HG03045 (cell line): ENCODE data around the gene VWA3B.

ENCODE experiments used
- ATAC-seq: cut with Tn5 transposase; IDR thresholded peaks from one replicate; pipeline ENCODE4 v1.9.1; 2021; ENCODE audit warnings: mild to moderate bottlenecking, moderate library complexity; ENCODE audit not compliant: unreplicated experiment

Gene VWA3B

DNA sequence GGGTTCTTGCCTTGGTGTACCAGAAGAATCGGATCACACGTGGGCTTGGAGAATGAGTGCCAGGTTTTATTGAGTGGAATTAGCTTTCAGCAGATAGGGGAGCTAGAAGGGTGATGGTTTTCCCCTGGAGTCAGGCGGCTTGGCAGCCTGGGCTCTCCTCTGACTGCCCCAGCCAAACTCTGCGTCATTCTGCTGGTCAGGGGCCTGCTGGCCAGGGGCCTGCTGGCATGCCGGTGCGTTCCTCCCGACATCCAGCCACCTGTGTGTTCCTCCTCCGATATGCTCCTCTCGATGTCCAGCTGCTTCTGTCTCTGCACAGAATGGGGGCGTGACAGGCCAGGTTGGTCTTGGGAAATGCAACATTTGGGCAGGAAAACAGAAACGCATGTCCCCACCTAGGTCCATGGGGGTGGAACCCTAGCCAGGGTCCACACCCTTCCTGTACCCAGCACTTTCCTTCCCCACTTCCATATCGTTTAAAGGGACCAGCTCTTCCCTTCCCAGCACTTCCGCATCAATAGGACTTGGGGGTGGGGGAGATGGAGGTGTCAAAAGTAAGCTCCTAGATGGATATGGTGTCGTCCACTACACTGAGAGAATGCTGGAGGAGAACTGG is 85.3 kb downstream of the VWA3B start:
- ATAC-seq = no peak

DNA sequence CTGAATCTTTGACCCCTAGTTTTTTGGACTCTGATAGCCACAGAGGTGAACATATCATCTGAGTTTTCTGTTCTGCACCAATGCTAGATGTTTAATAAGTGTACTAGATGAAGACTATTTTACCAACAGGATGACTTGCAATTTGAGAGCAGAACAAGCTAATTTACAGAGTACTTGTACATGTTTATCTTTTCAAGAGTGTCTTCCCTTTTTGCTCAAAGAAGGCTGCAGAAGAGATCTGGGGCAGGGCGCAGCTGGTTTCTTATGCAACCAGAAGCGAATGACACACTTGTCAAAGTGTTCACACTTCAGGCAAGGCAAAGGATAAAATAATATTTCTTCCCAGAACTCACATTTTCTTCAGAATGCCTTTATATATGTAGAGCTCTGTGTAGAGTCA is 86.0 kb downstream of the VWA3B start:
- ATAC-seq = no peak

DNA sequence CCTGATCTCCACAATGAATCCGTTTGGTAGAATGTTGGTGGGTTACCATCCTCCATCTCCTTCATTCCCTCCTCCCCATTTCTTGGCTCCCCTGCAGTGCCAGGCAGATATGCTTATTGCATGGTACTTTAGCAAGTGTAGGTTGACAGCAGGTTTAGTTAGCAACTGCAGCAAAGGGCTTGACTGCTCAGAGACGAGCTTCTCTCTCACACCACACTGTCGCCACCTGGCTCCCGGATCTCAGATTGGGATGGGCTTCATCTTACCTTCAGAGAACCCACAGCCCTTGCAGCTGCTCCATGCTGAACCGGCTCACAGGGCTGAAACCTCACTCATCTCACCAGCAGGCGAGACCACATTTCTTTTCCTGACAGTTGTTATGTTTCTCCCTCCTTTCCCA is 88.8 kb downstream of the VWA3B start:
- no peak for ATAC-seq

DNA sequence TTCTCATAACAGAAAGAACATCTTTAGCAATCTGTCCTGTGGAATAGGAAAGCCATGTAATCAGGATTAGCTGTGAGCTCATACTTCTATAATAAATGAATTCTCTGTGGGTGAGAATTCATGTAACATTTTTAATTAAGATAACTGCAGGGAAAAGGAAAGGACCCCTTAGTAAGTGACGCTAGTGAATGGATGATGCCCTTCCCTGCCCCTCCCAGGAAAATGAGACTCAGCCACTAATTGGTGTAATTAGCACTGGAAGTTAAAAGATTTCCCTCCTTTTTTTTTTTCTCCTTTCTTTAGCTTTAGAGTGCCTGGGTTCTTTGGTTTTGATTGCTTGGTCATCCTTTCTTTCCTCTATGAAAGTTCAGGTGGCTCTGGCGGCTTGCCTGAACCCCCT is 90.3 kb downstream of the VWA3B start:
- ATAC-seq = no peak

DNA sequence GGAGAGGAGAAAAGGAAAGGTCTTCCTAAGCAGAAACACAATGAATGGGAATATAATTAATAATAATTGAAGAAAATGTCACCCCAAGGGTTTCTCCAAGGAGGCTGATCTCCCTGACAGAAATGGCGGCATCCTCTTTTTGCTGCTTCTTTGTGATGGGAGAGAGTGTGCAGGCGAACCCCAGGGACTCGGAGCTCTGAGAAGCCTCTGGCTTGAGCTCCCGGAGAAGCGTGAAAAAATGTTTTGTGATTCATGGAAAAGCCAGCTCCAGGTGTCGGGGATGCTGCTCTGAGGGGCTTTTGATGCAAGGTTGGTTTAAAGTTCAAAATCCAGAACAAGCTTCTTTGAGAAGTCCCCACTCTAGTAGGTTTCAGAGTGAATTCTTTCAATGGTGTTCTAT is 91.0 kb downstream of the VWA3B start:
- ATAC-seq = no peak

DNA sequence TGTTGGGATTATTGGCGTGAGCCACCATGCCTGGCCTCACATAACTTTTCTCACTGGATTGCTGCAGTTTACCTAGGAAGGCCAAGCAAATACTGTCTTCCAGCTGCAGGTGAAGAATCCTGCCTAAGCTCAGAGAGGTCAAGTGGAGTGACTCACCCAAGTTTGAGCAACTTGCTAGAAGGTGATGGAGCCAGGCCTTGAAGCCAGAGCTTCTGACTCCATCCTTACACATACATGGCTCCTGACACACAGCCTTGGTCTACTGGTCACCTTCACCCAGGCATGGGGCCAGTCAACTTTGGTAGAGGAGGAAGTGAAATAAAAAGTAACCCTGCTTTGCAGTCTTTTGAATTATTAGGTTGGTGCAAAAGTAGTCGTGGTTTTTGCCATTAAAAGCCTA is 93.5 kb downstream of the VWA3B start:
- ATAC-seq = no peak

DNA sequence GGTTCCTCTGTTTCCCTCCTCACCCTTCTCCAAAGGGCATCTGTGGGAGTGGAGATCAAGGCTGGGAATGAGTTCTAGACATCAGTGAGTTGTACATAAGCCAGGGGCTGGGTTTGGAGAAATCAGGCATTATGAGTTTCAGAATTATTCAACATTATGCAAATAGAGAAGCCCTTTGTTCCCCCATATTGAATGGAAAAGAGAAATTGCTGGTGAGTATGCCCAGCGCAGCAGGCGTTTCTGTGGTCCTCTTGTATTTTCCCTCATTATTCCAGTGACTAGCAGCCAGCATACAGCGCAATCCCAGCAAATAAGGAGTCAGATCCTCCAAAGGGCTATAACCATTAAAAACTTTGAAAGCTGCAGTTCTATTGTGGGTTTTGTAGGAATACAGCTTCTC is 94.4 kb downstream of the VWA3B start:
- ATAC-seq = no peak

DNA sequence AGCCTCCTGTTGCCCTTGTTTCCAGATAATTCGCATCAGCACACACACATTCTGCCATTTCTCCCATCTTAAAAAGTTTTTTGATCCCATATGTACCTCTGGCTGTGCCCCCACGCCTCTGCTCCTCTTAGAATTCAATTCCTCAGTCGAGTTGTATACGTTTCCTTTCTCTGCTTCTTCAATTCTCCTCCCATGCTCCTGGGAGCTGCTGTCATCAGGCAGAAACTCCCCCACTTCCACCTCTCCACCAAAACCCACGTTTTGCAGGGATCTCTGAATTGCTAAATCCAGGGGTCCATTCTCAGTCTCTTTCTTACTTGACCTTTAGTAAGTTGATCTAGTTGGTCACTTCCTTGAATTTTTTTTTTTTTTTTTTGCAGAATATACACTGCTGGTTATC is 98.8 kb downstream of the VWA3B start:
- ATAC-seq = no peak

DNA sequence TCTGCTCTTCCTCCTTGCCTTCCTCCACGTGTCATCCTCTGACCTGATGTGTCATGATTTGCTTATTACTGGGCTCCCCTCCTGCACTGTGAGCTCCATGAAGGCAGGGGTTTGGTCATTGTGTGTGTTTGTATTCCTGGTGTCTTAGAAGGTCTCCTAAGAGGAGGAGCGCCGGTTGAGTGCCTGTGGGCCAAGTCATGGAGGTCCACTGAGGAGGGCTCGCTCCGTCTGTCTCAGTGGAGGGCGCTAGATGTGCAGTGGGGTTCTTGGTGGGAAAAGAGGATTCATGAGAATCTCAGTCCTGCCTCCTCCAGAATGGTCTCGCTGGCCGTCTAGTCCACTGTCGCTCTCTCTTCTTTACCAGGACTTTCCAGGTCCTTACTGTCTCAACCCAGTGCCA is 100.2 kb downstream of the VWA3B start:
- no peak for ATAC-seq

DNA sequence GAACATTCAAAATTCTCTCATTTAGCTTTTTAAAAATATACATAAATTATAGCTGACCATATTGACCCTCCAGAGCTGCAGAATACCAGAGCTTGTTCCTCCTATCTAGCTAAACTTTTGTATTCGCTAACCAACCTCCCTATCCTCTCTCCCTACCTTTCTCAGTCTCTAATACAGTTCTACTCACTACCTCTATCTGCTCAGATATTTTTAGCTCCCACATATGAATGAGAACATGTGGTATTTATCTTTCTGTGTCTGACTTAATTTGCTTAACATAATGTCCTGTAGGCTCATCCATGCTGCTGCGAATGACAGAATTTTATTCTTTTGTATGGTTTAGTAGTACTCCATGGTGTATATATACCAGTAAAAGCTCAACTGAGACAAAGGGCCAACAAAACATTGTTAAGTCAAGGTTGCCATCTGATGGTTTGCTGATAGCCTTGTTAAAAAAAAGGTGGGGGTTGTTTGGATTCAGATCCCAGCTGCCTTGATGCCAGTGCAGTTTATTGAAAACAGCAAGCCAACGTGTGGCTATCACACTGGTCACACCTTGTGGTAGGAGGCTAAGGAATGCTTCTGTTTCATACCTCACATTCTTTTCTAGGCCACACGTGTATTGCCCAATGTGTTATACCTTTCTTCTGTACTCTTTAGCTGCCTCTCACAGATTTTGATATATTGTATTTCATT is 101.5 kb downstream of the VWA3B start:
- no peak for ATAC-seq

DNA sequence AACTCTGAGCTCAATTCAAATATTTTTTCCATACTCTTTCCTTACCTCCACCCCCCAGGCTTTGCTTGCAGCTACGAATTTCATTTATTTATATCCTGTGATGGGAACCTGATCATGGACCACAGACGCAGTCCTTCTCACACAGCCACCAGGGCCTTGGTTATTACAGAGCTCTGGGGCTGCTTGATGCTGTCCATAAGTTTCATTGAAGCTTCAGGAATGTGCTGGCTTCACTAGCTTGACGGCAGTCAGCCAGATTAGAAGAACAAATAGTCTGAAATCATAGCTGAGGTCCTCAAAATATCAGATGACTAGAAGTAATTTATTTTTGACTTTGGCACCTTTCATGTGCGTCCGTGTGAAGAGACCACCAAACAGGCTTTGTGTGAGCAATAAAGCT is 104.9 kb downstream of the VWA3B start:
- ATAC-seq = no peak

DNA sequence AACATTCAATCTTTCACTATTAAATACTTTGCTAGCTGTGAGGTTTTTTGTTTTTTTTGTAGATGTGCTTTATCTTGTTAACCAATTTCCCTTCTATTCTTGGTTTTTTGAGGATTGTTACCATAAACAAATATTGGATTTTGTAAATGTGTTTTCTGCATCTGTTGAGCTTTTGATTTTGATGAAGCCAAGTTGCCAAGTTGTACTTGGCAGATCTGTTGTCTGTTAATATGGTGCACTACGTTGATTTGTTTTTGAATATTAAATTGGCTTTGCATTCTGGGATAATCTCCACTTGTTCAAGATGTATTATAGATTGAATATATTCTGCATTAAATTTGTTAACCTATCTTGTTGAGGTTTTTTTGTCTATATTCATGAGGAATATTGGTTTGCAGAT is 114.6 kb downstream of the VWA3B start:
- ATAC-seq = no peak

DNA sequence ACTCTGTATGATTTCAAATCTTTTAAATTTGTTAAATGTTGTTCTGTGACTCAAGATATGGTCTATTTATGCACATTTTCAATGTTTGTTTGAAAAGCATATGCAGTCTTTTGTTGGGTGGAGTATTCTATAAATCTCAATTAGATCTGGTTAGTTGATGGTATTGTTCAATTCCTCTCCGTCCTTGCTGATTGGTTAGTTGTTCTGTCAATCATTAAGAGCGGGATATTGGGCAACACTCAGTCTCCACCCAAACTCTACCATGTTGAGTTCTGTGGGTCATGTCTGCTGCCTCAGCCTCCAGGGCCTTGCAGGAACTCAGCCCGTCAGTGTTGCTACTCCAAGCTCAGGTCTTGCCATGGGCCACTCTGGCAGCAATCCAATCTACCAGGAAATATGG is 118.9 kb downstream of the VWA3B start:
- no peak for ATAC-seq

DNA sequence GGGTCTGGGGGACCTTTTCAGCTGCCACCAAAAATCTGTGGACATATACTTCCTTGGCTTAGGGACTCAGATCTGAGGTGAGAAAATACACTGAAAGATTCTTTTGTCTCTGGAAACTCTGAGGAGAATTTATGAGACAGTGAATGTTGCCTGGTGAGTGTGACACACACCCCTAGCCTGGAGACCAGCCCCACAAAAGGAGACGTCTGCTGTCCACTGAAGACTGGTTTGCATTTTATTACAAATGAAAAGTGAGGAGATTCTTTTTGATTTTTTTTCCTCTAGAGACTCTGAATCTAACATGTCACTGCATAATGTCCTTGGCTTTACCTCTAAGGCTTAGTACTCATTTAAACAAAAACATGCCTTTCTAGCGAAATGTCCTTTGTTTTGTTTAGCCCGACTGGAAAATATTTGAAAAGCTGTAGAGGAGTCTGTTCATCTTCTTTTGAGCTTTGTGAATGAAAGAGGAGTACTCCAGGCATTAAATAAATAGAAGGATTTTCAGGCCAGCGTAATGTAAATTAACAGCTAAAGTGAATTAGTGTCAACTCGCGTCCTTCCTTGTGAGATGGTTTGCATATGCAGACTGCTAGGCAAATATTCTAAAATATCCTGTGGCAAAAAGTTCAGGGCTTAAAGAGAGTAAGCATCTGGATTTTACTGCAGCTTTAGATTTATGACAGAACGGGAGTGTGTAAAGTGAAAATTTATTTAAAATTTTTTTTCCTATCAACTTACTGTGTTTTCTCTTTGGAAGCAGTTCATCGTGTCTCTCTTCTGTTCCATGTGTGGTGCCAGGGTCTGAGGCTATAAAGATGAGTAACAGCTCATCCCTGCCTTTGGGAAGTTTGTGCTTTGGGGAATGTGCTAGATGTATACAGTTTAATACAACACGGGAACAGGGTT is 125.4 kb downstream of the VWA3B start:
- ATAC-seq = no peak

DNA sequence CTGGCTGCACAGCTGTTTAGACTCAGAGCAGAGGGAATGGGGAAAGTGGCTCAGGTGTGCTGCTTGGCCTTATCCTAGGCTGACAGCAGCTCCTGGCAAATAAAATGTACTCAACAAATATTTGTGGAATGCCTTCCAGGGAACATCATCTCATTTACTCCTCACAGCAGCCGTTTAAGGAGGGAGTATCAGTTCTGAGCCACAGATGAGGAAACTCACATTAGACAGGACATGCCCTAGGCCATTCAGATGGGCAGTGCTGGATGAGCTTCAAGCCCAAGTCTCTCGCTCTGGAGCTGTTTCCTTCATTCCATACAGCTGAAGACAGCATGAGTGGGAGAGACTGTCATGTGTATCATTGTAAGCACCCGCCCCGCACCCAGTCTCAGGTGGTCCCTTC is 129.6 kb downstream of the VWA3B start:
- ATAC-seq = no peak

DNA sequence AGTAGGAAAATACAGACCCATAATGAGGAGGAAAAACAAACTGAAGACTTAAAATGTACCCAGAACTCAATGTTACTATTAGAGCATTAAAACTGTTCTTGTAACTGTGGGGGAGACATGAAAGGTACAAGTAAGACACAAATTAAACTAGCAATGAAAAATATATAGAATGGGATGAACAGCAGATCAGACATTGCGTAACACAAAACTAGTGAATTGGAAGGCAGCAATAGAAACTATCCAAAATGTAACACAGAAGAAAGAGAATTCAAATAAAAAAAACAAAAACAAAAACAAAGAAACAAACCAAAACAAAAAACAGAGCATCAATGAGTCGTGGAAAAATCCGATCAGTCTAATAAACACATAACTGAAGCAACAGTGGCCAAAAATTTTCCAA is 132.2 kb downstream of the VWA3B start:
- no peak for ATAC-seq

DNA sequence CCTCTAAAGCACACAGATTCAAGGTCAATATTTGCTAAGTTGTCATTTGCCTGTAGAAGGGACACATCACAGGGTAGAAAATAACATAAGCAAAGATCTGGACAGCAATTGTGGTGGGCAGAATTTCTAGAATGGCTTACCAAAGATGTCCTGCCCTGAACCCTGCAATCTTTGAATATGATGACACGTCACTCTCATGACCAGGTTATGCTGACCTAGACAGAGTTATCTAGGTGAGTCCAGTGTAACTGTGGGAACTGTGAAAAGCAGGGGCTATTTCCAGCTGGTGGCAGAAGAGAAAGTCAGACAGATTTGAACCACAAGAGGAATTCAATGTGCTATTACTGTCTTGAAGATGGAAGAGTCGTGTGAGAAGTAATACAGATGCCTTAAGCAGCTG is 147.0 kb downstream of the VWA3B start:
- ATAC-seq = no peak

DNA sequence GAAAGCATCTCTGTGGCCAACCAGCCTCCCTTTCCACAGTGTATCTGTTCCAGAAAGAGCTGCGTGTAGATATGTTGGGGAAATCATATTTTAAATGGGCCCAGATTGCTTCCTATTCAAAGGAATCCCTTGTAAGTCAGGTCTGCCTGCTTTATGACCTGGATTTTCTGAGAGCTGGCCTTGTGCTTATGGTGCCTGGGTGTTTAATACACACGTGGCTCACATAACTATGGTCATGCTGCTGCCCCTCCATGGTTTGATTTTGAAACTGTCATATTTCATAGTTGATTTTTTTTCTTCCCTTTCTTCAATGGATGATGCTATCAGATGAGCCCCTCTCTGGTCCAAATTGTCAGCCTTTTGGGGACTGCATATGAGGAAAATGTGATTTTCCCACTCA is 147.8 kb downstream of the VWA3B start:
- no peak for ATAC-seq

DNA sequence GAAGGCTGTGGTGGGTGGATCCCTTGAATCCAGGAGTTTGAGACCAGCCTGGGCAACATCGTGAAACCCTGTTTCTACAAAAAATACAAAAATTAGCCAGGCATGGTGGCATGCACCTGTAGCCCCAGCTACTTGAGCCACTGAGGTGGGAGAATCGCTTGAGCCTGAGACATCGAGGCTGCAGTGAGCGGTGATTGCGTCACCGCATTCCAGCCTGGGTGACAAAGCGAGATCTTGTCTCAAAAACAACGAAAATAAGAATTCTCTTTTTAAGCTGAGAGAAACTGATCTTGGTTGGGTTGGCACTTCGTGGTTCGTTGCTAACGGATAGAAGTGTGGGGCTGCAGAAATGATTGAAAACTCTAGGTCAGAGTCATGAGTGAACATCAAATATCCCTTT is 150.0 kb downstream of the VWA3B start:
- ATAC-seq = no peak

DNA sequence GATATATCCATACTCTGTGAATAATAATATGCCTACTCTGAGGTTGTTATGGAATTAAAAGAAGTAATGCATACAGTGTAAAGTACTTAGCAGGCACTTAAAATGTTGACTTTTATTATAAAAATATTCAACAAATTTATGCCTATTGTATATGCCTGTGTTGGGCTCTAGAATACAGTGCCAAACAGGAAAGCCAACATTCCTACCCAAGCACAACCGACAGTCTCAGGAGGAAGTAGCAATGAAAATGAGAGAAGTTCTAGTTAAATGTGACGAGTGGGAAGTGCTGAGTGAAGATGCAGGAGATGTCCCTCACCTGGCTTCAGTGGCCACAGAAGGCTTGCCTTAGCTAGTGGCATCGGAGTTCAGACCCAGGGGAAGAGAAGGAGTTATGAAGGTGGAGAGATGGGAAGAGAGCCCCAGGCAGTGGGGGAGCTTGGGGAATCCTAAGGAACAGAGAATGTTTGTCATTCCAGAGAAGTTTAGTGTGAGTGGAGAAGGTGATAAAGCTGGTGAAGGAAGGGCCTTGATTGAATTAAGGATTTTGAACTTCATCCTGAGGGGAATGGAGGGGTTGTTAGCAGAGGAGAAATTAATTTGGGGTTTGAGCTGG is 153.9 kb downstream of the VWA3B start:
- no peak for ATAC-seq

DNA sequence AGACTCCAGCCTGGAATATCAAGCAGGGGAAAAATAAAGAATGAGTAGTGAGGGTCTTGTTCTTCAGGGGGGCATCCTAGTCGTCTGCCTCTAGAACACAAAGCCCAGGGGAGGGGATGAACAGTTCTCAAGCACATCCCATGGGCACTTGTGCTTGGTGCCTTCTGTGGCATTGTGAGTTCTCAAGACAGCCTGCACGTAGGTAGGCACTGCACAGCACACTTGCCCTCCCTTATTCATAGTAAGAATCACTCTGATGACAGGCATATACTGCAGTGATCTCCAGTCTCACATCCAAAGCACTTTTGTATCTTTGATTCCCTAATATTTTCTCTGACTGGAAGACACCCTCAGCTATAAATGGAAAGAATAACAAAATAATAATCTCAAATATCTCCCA is 154.6 kb downstream of the VWA3B start:
- ATAC-seq = no peak

DNA sequence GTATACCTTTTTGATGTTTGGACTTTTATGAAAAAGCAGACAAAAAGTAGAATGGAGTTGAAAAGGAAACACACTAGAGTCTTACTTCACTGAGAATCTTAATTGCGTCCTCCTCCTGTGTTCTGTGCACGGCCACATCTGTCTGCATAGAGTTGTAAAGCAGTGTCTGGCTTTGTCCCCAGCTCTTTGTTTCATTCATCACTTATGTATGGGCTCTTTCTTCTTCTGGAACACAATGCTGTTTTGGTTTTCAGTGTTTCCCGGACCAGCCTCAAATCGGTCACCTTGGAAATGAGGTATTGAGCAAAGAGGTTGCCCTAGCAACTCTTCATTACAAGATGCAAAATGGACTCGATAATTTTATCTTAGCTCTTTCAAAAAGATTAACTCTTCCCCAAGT is 155.0 kb downstream of the VWA3B start:
- no peak for ATAC-seq
